HepG2 (cell line): Measurements from ENCODE around the gene TRIM67. TPM values are rescaled to one million over a fixed set of nuclear protein-coding genes. Genes with fewer than 3 reads are reported as not detected.
A peak's percentile ranks its signal among the peaks of the same experiment; 100 is the strongest.

Experiments used
- ARNT2 ChIP-seq: sonication (generic); formaldehyde crosslinking; IDR thresholded peaks from 2 replicates; pipeline ENCODE4 v1.8.0; 2022; ENCODE audit warnings: mild to moderate bottlenecking, low read depth, missing genetic modification reagents, moderate library complexity
- BRCA1 ChIP-seq: sonication (generic); formaldehyde crosslinking; IDR thresholded peaks from 2 replicates; pipeline ENCODE4 v1.4.0; 2020; ENCODE audit warnings: missing genetic modification reagents
- BRD4 ChIP-seq: sonication (generic); formaldehyde crosslinking; IDR thresholded peaks from 2 replicates; pipeline ENCODE4 v1.4.0; 2020; ENCODE audit warnings: missing genetic modification reagents
- CEBPG ChIP-seq: IDR thresholded peaks from 2 replicates; pipeline ENCODE4 v1.6.1; 2016
- GTF2F1 ChIP-seq: fragments of 150-350 bp; IDR thresholded peaks from 2 replicates; pipeline ENCODE4 v1.6.1; 2014; ENCODE audit warnings: low read length
- HNRNPK ChIP-seq: fragments of 200-400 bp; formaldehyde crosslinking; IDR thresholded peaks from 2 replicates; pipeline ENCODE4 v1.6.1; 2018; ENCODE audit warnings: low read length, low read depth, moderate library complexity, mild to moderate bottlenecking; ENCODE audit not compliant: poor library complexity, severe bottlenecking
- KDM6A ChIP-seq: IDR thresholded peaks from 2 replicates; pipeline ENCODE4 v1.6.1; 2016; ENCODE audit warnings: low read depth
- LCORL ChIP-seq, 2 experiments: fragments of 450-650 bp in 1 of 2; sonication (generic) in 1 of 2; formaldehyde crosslinking in 1 of 2; IDR thresholded peaks; 2 replicates each; pipeline versions ENCODE4 v1.5.0 to v1.6.1; 2017 to 2020; ENCODE audit warnings: antibody characterized with exemption in 1 of 2, missing genetic modification reagents in 1 of 2
- LRRFIP1 ChIP-seq: sonication (generic); formaldehyde crosslinking; conservative IDR thresholded peaks from 2 replicates; pipeline ENCODE4 v1.4.0; 2020; ENCODE audit warnings: missing genetic modification reagents
- MTF2 ChIP-seq: sonication (generic); formaldehyde crosslinking; IDR thresholded peaks from 2 replicates; pipeline ENCODE4 v1.5.0; 2020; ENCODE audit warnings: missing genetic modification reagents, borderline replicate concordance
- NPAS2 ChIP-seq: sonication (generic); formaldehyde crosslinking; IDR thresholded peaks from 2 replicates; pipeline ENCODE4 v1.8.0; 2022; ENCODE audit warnings: mild to moderate bottlenecking, missing genetic modification reagents, borderline replicate concordance
- NR0B2 ChIP-seq: sonication (generic); formaldehyde crosslinking; IDR thresholded peaks from 2 replicates; pipeline ENCODE4 v1.4.0; 2020; ENCODE audit warnings: mild to moderate bottlenecking, missing genetic modification reagents
- NR1H2 ChIP-seq: sonication (generic); formaldehyde crosslinking; IDR thresholded peaks from 2 replicates; pipeline ENCODE4 v1.8.1; 2022; ENCODE audit warnings: low read depth, missing genetic modification reagents, borderline replicate concordance
- PAX8 ChIP-seq: sonication (generic); formaldehyde crosslinking; IDR thresholded peaks from 2 replicates; pipeline ENCODE4 v1.8.0; 2022; ENCODE audit warnings: mild to moderate bottlenecking, missing genetic modification reagents, borderline replicate concordance
- PHB2 ChIP-seq: fragments of 450-650 bp; IDR thresholded peaks from 2 replicates; pipeline ENCODE4 v1.6.1; 2018; ENCODE audit not compliant: partially characterized antibody
- RCOR2 ChIP-seq: IDR thresholded peaks from 2 replicates; pipeline ENCODE4 v1.6.1; 2016; ENCODE audit warnings: missing biosample characterization, missing genetic modification reagents
- RELA ChIP-seq: sonication (generic); formaldehyde crosslinking; IDR thresholded peaks from 2 replicates; pipeline ENCODE4 v1.4.0; 2020; ENCODE audit warnings: missing genetic modification reagents
- SIN3B ChIP-seq: fragments of 150-350 bp; IDR thresholded peaks from 2 replicates; pipeline ENCODE4 v1.6.1; 2014; ENCODE audit warnings: low read length
- SRY ChIP-seq: sonication (generic); formaldehyde crosslinking; IDR thresholded peaks from 2 replicates; pipeline ENCODE4 v1.8.0; 2022; ENCODE audit warnings: mild to moderate bottlenecking, missing genetic modification reagents
- TARDBP ChIP-seq: sonication (generic); formaldehyde crosslinking; IDR thresholded peaks from 2 replicates; pipeline ENCODE4 v1.8.0; 2022; ENCODE audit warnings: mild to moderate bottlenecking, missing genetic modification reagents
- TFAP4 ChIP-seq: sonication (generic); IDR thresholded peaks from 2 replicates; pipeline ENCODE4 v1.6.1; 2016; ENCODE audit warnings: low read depth, borderline replicate concordance
- TRIM24 ChIP-seq: sonication (generic); formaldehyde crosslinking; IDR thresholded peaks from 2 replicates; pipeline ENCODE4 v1.8.0; 2022; ENCODE audit warnings: mild to moderate bottlenecking, missing genetic modification reagents
- ZNF235 ChIP-seq: sonication (generic); formaldehyde crosslinking; IDR thresholded peaks from 2 replicates; pipeline ENCODE4 v1.8.1; 2023; ENCODE audit warnings: mild to moderate bottlenecking, missing genetic modification reagents, borderline replicate concordance
- ZNF33B ChIP-seq: sonication (generic); formaldehyde crosslinking; IDR thresholded peaks from 2 replicates; pipeline ENCODE4 v1.5.1; 2020; ENCODE audit warnings: mild to moderate bottlenecking, missing genetic modification reagents
- ZNF430 ChIP-seq: sonication (generic); formaldehyde crosslinking; IDR thresholded peaks from 2 replicates; pipeline ENCODE4 v1.9.0; 2021; ENCODE audit warnings: mild to moderate bottlenecking, missing genetic modification reagents
- ZNF432 ChIP-seq: sonication (generic); formaldehyde crosslinking; IDR thresholded peaks from 2 replicates; pipeline ENCODE4 v1.5.0; 2020; ENCODE audit warnings: missing genetic modification reagents, mild to moderate bottlenecking, borderline replicate concordance
- ZNF644 ChIP-seq: IDR thresholded peaks from 2 replicates; pipeline ENCODE4 v1.6.1; 2016; ENCODE audit warnings: low read depth
- ZNF746 ChIP-seq: sonication (generic); formaldehyde crosslinking; IDR thresholded peaks from 2 replicates; pipeline ENCODE4 v1.8.0; 2022; ENCODE audit warnings: mild to moderate bottlenecking, missing genetic modification reagents
- ZSCAN25 ChIP-seq: sonication (generic); formaldehyde crosslinking; IDR thresholded peaks from 2 replicates; pipeline ENCODE4 v1.8.0; 2022; ENCODE audit warnings: mild to moderate bottlenecking, missing genetic modification reagents
- polyA plus RNA-seq, 8 experiments: library from polyadenylated mRNA; depleted of rRNA in 3 of 8; stranded (reverse) in 7 of 8; unstranded in 1 of 8; fragments of >200 nt; fragmentation: Illumina TruSeq in 4 of 8; extraction: Trizol in 4 of 8; gene quantifications; 2 replicates each; pipeline versions ENCODE4 v1.2.1 to v1.2.3, GENCODE V29; 2011 to 2016; ENCODE audit warnings: low read depth in 4 of 8, missing spikeins in 1 of 8, mixed read lengths in 1 of 8; ENCODE audit not compliant: insufficient read depth in 1 of 8
- total RNA-seq, 5 experiments: library from RNA; depleted of rRNA; stranded (reverse); fragments of >200 nt; fragmentation: Illumina TruSeq; extraction: Trizol; gene quantifications; 2 replicates each; pipeline ENCODE4 v1.2.3, GENCODE V29; 2016; ENCODE audit warnings: low read depth in 1 of 5

The TRIM67 gene
- total and polyA plus RNA-seq, 2 of the 13 experiments (the other 11 are each of a cell fraction or from before 2014, with no cell fraction given) = not detected

GRCh38 chr1:231240883-231241735 is 79.3 kb downstream of the TRIM67 start, which contains the start of gene GNPAT (continued):
- no peak for TF ChIP-seq GTF2F1
- no peak for TF ChIP-seq RCOR2 (CRISPR knock-in tag)
- TF ChIP-seq PHB2 = no peak
- TF ChIP-seq BRCA1 (CRISPR knock-in tag) = peak; percentile 81; the same call in 1 of the 2 replicates
- no peak for TF ChIP-seq NR0B2
- TF ChIP-seq NR1H2 (CRISPR knock-in tag) = no peak
- TF ChIP-seq ZNF430 (CRISPR knock-in tag) = peak; percentile 86
- 0 out of 2 replicates have a peak, but pooled peaks have one; percentile 29 for TF ChIP-seq ZNF746 (CRISPR knock-in tag)
- no peak for TF ChIP-seq ZNF644 (CRISPR knock-in tag)
- TF ChIP-seq LRRFIP1 (CRISPR knock-in tag) = no peak
- no peak for TF ChIP-seq CEBPG
- peak; percentile 43; the same call in 1 of the 2 replicates for TF ChIP-seq ZSCAN25 (CRISPR knock-in tag)
- no peak for TF ChIP-seq ARNT2 (CRISPR knock-in tag)
- peak; percentile 56; the same call in 1 of the 2 replicates for TF ChIP-seq ZNF33B (CRISPR knock-in tag)
- TF ChIP-seq SIN3B = 0 out of 2 replicates have a peak, but pooled peaks have one; percentile 45
- 0 out of 2 replicates have a peak, but pooled peaks have one; percentile 50 for TF ChIP-seq RELA (CRISPR knock-in tag)
- TF ChIP-seq PAX8 (CRISPR knock-in tag) = peak; percentile 25; the same call in 1 of the 2 replicates
- no peak for TF ChIP-seq TRIM24 (CRISPR knock-in tag)
- TF ChIP-seq BRD4 (CRISPR knock-in tag) = peak; percentile 83; the same call in 1 of the 2 replicates
- TF ChIP-seq ZNF432 (CRISPR knock-in tag) = no peak
- TF ChIP-seq MTF2 (CRISPR knock-in tag) = no peak; the same call in 1 of the 2 replicates
- no peak for TF ChIP-seq KDM6A
- no peak for TF ChIP-seq ZNF235 (CRISPR knock-in tag)
- peak; percentile 26 for TF ChIP-seq SRY (CRISPR knock-in tag)
- TF ChIP-seq TARDBP (CRISPR knock-in tag) = no peak; the same call in 1 of the 2 replicates
- no peak for TF ChIP-seq HNRNPK
- no peak for TF ChIP-seq NPAS2 (CRISPR knock-in tag)
- no peak for TF ChIP-seq TFAP4
- no peak for TF ChIP-seq LCORL (IDR thresholded peaks at IDR 0.05)
- TF ChIP-seq LCORL (CRISPR knock-in tag; IDR thresholded peaks at IDR 0.05) = peak; percentile 35; the same call in 1 of the 2 replicates
